ENCODE measurements around the gene DDB1. TPM values are rescaled to one million over a fixed set of nuclear protein-coding genes. Genes with fewer than 3 reads are reported as not detected.

DDB1 gene
- 330 and 331 TPM in 2 replicates for total RNA-seq

GRCh38 chr11:61332797-61333549 is at the start of gene DDB1, which contains the start of gene TKFC:
Gene DDB1, minus strand, starts transcription at chr11:61333105. Its CDS starts 137 bp downstream, at chr11:61332968.
Gene TKFC, plus strand, starts transcription at chr11:61333228. Its CDS starts 1,501 bp downstream, at chr11:61334729.
- Histone ChIP-seq H4K20me1 (ENCODE audit: insufficient read depth, low read length) (peaks cover 32% of the 10 kb centered on the region), H3K27me3 (ENCODE audit: insufficient read depth, low read length) (no peaks in the 10 kb centered on the region), H3K36me3 (ENCODE audit: insufficient read depth, low read length) (peaks cover 18% of the 10 kb centered on the region), H3K4me3 (ENCODE audit: insufficient read depth, low read length) (peak within 1 kb of the TSS; percentile 91), H3K4me2 (ENCODE audit: insufficient read depth, low read length) (peak within 1 kb of the TSS; percentile 98), H3K9me3 (ENCODE audit: low read depth, low read length) (no peaks in the 10 kb centered on the region), H3K4me1 (ENCODE audit: insufficient read depth, low read length) (peaks cover 41% of the 10 kb centered on the region), H3K79me2 (ENCODE audit: insufficient read depth, low read length) (peaks cover 52% of the 10 kb centered on the region), H2AFZ (ENCODE audit: low read length) (peak within 1 kb of the TSS; percentile 90), H3K27ac (ENCODE audit: low read depth, low read length) (peak within 1 kb of the TSS; percentile 91)
- TF ChIP-seq, protein P1, sequence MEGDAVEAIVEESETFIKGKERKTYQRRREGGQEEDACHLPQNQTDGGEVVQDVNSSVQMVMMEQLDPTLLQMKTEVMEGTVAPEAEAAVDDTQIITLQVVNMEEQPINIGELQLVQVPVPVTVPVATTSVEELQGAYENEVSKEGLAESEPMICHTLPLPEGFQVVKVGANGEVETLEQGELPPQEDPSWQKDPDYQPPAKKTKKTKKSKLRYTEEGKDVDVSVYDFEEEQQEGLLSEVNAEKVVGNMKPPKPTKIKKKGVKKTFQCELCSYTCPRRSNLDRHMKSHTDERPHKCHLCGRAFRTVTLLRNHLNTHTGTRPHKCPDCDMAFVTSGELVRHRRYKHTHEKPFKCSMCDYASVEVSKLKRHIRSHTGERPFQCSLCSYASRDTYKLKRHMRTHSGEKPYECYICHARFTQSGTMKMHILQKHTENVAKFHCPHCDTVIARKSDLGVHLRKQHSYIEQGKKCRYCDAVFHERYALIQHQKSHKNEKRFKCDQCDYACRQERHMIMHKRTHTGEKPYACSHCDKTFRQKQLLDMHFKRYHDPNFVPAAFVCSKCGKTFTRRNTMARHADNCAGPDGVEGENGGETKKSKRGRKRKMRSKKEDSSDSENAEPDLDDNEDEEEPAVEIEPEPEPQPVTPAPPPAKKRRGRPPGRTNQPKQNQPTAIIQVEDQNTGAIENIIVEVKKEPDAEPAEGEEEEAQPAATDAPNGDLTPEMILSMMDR (IDR thresholded peaks at IDR 0.05; ENCODE audit: extremely low read depth, low read depth, low read length): no peak
- DNase-seq (ENCODE audit: insufficient read length, low spot score, missing footprints): peak; percentile 97

DNA sequence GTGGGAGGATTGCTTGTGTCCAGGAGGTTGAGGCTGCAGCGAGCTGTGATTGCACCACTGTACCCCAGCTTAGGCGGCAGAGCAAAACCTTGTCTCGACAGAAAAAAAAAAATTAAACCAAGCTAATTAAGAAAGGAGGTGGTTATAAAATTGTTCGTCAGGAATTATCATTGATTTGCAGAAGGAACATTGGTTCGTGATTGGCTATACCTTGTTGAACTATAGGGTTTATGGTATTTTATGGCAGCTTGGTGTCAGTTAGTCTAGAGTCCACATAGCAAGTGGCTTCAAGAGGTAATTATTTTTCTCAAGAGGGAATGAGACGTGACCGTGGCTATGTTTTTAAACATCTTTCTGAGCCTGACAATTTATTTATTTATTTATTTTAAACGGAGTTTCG is 48.0 kb upstream of the DDB1 start:
- Histone ChIP-seq H3K36me3 (ENCODE audit: insufficient read depth, low read length) (no peaks in the 10 kb centered on the region), H3K9me3 (ENCODE audit: low read depth, low read length) (no peaks in the 10 kb centered on the region), H3K27me3 (ENCODE audit: insufficient read depth, low read length) (no peaks in the 10 kb centered on the region), H3K4me2 (ENCODE audit: insufficient read depth, low read length) (no peak overlapping the region), H4K20me1 (ENCODE audit: insufficient read depth, low read length) (no peaks in the 10 kb centered on the region), H2AFZ (ENCODE audit: low read length) (no peak overlapping the region), H3K27ac (ENCODE audit: low read depth, low read length) (no peak overlapping the region), H3K79me2 (ENCODE audit: insufficient read depth, low read length) (no peaks in the 10 kb centered on the region), H3K4me3 (ENCODE audit: insufficient read depth, low read length) (no peak overlapping the region), H3K4me1 (ENCODE audit: insufficient read depth, low read length) (peaks cover 26% of the 10 kb centered on the region)
- TF ChIP-seq, protein P1 (IDR thresholded peaks at IDR 0.05; ENCODE audit: extremely low read depth, low read depth, low read length): no peak
- no peak for DNase-seq (ENCODE audit: insufficient read length, low spot score, missing footprints)

DNA sequence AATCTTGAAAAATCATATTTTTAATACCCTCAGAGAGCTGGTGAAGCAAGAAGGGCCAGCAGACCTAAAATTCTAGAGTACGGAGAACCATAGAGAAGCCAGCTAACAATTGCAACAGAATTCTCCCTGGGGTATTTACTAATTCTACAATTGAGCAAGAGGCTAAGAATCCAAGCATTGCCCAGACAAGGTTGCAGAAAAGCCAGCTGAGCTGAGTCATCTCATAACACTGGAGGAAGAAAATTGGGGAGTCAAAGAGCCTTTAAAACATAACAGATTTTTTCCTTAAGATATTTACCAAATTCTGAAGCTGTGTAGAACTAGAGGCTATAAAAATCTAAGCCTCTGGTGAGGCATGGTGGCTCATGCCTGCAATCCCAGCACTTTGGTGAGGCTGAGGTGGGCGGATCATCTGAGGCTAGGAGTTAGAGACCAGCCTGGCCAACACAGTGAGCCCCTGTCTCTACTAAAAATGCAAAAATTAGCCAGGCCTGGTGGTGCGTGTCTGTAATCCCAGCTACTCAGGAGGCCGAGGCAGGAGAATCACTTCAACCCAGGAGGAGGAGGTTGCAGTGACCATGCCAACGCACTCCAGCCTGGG is 45.9 kb upstream of the DDB1 start:
- H2AFZ ChIP-seq (ENCODE audit: low read length): no peak overlapping the region
- H4K20me1 ChIP-seq (ENCODE audit: insufficient read depth, low read length): no peaks in the 10 kb centered on the region
- H3K36me3 ChIP-seq (ENCODE audit: insufficient read depth, low read length): peaks cover 10% of the 10 kb centered on the region
- no peak overlapping the region for H3K4me3 ChIP-seq (ENCODE audit: insufficient read depth, low read length)
- TF ChIP-seq, protein P1 (IDR thresholded peaks at IDR 0.05; ENCODE audit: extremely low read depth, low read depth, low read length): no peak
- H3K27ac ChIP-seq (ENCODE audit: low read depth, low read length): peak overlapping the region; percentile 96
- peak overlapping the region; percentile 42 for H3K4me2 ChIP-seq (ENCODE audit: insufficient read depth, low read length)
- peak; percentile 89 for DNase-seq (ENCODE audit: insufficient read length, low spot score, missing footprints)
- no peaks in the 10 kb centered on the region for H3K27me3 ChIP-seq (ENCODE audit: insufficient read depth, low read length)
- H3K79me2 ChIP-seq (ENCODE audit: insufficient read depth, low read length): no peaks in the 10 kb centered on the region
- no peaks in the 10 kb centered on the region for H3K9me3 ChIP-seq (ENCODE audit: low read depth, low read length)
- H3K4me1 ChIP-seq (ENCODE audit: insufficient read depth, low read length): peaks cover 26% of the 10 kb centered on the region

Data from osteoblast (primary cell).